ENCODE results near the gene GAS7.

The GAS7 gene

GRCh38 chr17:9868552-9868951 is 329.9 kb downstream of the GAS7 start:
- no peak for DNase-seq

- no peak for DNase-seq
Measured at GRCh38 chr17:9865586-9865985, 332.8 kb downstream of the GAS7 start.

DNA sequence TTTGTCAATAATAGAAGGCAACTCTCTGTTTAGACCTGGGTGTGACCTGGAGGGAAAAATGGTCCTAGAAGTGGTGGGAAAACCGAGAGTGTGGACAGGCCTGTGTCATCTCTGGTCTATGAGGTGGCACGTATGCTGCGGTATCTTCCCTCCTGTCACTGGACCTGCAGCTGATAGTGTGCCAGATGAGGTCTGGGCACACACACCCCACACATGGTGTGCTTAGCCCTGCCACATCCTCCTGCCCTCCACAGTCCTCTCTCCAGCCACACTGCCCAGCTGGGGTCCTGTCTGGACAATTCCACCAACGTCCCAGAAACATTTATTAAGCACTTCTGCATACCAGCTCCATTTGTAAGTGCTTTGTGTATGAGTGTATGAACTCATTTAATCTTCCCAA is 335.5 kb downstream of the GAS7 start:
- no peak for DNase-seq

GRCh38 chr17:9862220-9862619 is 336.2 kb downstream of the GAS7 start:
- DNase-seq = no peak

- DNase-seq = no peak
Measured at GRCh38 chr17:9860851-9861250, 337.6 kb downstream of the GAS7 start.

Measured in 8988T (cell line).